Activated CD4-positive, CD25-positive, alpha-beta regulatory T cell treated with anti-CD3 and anti-CD28 coated beads, Interleukin-2, amount 50 U/mL, for 16 hours (primary cell): ENCODE measurements around the gene IL10RB.
A peak's percentile ranks its signal among the peaks of the same experiment; 100 is the strongest.
"Not testable (repeated sequence)": the region's sequence is repeated elsewhere in the genome, so short reads cannot be mapped to it uniquely, and the experiment has no call there.

ENCODE experiments used
- DNase-seq: peaks from one replicate; pipeline ENCODE4 v3.0.0-alpha.2; 2020; ENCODE audit warnings: low read depth, low spot score

Gene IL10RB

GRCh38 chr21:33301632-33302002, 35.5 kb downstream of the IL10RB start:
- no peak for DNase-seq

- no peak for DNase-seq
Measured at GRCh38 chr21:33302055-33302454, 35.9 kb downstream of the IL10RB start.

GRCh38 chr21:33302796-33303195, 36.6 kb downstream of the IL10RB start:
- DNase-seq, result no peak

GRCh38 chr21:33305344-33305671, 39.1 kb downstream of the IL10RB start:
- DNase-seq, result no peak

- DNase-seq, result no peak
Measured at GRCh38 chr21:33305938-33306337, 39.8 kb downstream of the IL10RB start.

GRCh38 chr21:33308586-33309490, 42.7 kb downstream of the IL10RB start:
- DNase-seq, result no peak

GRCh38 chr21:33309778-33310177, 43.6 kb downstream of the IL10RB start:
- DNase-seq, result no peak

GRCh38 chr21:33312121-33312520, 46.0 kb downstream of the IL10RB start:
- no peak for DNase-seq

- DNase-seq, result no peak
Measured at GRCh38 chr21:33313183-33313582, 47.0 kb downstream of the IL10RB start.

GRCh38 chr21:33313611-33314010, 47.4 kb downstream of the IL10RB start:
- no peak for DNase-seq

- no peak for DNase-seq
Measured at GRCh38 chr21:33314111-33314510, 47.9 kb downstream of the IL10RB start.

GRCh38 chr21:33315946-33316710, 50.0 kb downstream of the IL10RB start:
- no peak for DNase-seq

GRCh38 chr21:33317145-33317544, 51.0 kb downstream of the IL10RB start:
- DNase-seq, result no peak

- no peak for DNase-seq
Measured at GRCh38 chr21:33317786-33318486, 51.8 kb downstream of the IL10RB start.

- not testable (repeated sequence) for DNase-seq
Measured at GRCh38 chr21:33321005-33321404, 54.8 kb downstream of the IL10RB start.

- not testable (repeated sequence) for DNase-seq
Measured at GRCh38 chr21:33323610-33324009, 57.4 kb downstream of the IL10RB start.

GRCh38 chr21:33324291-33325221, 58.4 kb downstream of the IL10RB start, which contains the start of gene IFNAR1:
Gene IFNAR1, plus strand, starts transcription at chr21:33324970. Its CDS starts 86 bp downstream, at chr21:33325056.
- peak; percentile 99 for DNase-seq

GRCh38 chr21:33325222-33326067, 59.3 kb downstream of the IL10RB start:
- DNase-seq, result peak; percentile 50

GRCh38 chr21:33327326-33327725, 61.2 kb downstream of the IL10RB start:
- DNase-seq, result no peak

- DNase-seq, result no peak
Measured at GRCh38 chr21:33327792-33328433, 61.7 kb downstream of the IL10RB start.
